ENCODE results near the gene PDE6H.

GRCh38 chr12:14928931-14929330 is 43.9 kb upstream of the PDE6H start:
- TF ChIP-seq CTCF (IDR thresholded peaks at IDR 0.05; ENCODE audit: poor library complexity): no peak
- no peak for TF ChIP-seq EZH2phosphoT487 (IDR thresholded peaks at IDR 0.05; ENCODE audit: low read depth, severe bottlenecking, unreplicated experiment)

Data from hepatocyte (in vitro differentiated cells).